ENCODE results near the gene CTDP1. TPM values are rescaled to one million over a fixed set of nuclear protein-coding genes. Genes with fewer than 3 reads are reported as not detected.
A peak's percentile ranks its signal among the peaks of the same experiment; 100 is the strongest.

CTDP1 gene
- total RNA-seq, 3 donors from 2014 or later: 28.6 to 37.4 (median 30.1) TPM

GRCh38 chr18:79702906-79703305 lies 23.3 kb downstream of the CTDP1 start:
- intact Hi-C loops (cut with DNase I, micrococcal nuclease): no loop called here
- no peak overlapping the region for H3K4me3 ChIP-seq
- peaks cover 17% of the 10 kb centered on the region for H3K4me1 ChIP-seq (ENCODE audit: low read depth)
- DNase-seq (no peak), ATAC-seq (no peak)
- no peaks in the 10 kb centered on the region for H3K9me3 ChIP-seq
- peaks cover 5% of the 10 kb centered on the region for H3K36me3 ChIP-seq (ENCODE audit: low read depth)
- TF ChIP-seq, protein P1, sequence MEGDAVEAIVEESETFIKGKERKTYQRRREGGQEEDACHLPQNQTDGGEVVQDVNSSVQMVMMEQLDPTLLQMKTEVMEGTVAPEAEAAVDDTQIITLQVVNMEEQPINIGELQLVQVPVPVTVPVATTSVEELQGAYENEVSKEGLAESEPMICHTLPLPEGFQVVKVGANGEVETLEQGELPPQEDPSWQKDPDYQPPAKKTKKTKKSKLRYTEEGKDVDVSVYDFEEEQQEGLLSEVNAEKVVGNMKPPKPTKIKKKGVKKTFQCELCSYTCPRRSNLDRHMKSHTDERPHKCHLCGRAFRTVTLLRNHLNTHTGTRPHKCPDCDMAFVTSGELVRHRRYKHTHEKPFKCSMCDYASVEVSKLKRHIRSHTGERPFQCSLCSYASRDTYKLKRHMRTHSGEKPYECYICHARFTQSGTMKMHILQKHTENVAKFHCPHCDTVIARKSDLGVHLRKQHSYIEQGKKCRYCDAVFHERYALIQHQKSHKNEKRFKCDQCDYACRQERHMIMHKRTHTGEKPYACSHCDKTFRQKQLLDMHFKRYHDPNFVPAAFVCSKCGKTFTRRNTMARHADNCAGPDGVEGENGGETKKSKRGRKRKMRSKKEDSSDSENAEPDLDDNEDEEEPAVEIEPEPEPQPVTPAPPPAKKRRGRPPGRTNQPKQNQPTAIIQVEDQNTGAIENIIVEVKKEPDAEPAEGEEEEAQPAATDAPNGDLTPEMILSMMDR (IDR thresholded peaks at IDR 0.05): no peak

DNA sequence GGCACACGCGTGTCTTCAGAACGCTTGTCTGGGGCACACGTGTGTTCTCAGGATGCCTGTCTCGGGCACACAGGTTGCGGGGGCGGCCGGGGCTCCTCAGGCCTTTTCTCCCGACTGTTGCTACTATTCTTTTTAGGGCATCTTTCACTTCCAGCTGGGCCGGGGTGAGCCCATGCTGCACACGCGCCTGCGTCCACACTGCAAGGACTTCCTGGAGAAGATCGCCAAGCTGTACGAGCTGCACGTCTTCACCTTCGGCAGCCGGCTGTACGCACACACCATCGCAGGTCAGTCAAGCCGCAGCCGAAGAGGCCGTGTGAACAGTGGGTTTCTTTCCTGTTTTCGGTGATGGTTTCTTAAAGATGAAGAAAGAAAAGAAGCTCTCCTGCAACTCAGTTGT lies 25.0 kb downstream of the CTDP1 start:
- H3K36me3 ChIP-seq (ENCODE audit: low read depth): no peaks in the 10 kb centered on the region
- TF ChIP-seq, protein P1 (IDR thresholded peaks at IDR 0.05): no peak
- ATAC-seq: no peak
- H3K4me1 ChIP-seq (ENCODE audit: low read depth): peaks cover 6% of the 10 kb centered on the region
- intact Hi-C loops (cut with DNase I, micrococcal nuclease): no loop called here
- no peaks in the 10 kb centered on the region for H3K9me3 ChIP-seq
- DNase-seq: no peak
- no peak overlapping the region for H3K4me3 ChIP-seq

DNA sequence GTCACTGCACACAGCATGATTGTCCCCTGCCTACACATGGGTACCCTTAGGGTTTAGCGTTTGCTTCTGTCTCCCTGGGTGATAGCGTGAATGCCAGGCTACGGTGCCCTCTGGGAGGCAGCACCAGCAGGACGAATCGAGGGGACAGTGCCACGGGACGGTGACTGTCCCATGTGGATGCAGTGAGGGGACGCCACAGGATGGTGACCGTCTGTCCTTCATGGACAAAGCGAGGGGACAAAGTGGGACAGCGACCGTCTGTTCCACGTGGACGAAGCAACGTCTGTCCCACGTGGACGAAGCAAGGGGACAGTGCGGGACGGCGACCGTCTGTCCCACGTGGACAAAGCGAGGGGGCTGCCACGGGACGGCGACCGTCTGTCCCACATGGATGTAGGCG lies 25.7 kb downstream of the CTDP1 start:
- ATAC-seq: peak; percentile 17
- no peaks in the 10 kb centered on the region for H3K36me3 ChIP-seq (ENCODE audit: low read depth)

DNA sequence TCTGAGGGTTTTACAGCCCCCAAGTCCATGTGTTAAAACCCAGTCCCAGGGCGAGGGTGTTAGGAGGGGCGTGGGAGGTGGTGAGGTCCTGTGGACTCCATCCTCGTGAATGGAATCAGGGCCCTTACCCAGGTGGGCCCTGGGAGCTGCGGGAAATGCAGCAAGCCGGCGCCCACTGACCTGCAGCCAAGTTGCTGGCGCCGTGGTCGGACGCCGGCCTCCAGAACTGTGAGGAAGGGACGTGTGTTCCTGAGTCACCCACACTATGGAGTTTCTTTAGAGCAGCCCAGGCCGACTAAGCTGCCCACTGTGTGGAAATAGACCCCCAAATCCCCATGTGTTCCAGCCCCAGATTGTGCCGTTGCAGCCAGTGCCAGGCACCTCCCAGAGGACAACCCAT lies 26.4 kb downstream of the CTDP1 start:
- no peak for ATAC-seq
- intact Hi-C loops (cut with DNase I, micrococcal nuclease): no loop called here
- DNase-seq: no peak
- Histone ChIP-seq H3K9me3 (no peaks in the 10 kb centered on the region), H3K36me3 (ENCODE audit: low read depth) (no peaks in the 10 kb centered on the region), H3K4me3 (no peak overlapping the region), H3K4me1 (ENCODE audit: low read depth) (no peaks in the 10 kb centered on the region)
- TF ChIP-seq, protein P1 (IDR thresholded peaks at IDR 0.05): no peak

More for the DNA sequence above, 25.7 kb downstream of the CTDP1 start:
- TF ChIP-seq, protein P1 (IDR thresholded peaks at IDR 0.05): no peak
- no peak for DNase-seq
- no peaks in the 10 kb centered on the region for H3K9me3 ChIP-seq
- H3K4me3 ChIP-seq: no peak overlapping the region
- intact Hi-C loops (cut with DNase I, micrococcal nuclease): no loop called here
- no peaks in the 10 kb centered on the region for H3K4me1 ChIP-seq (ENCODE audit: low read depth)

DNA sequence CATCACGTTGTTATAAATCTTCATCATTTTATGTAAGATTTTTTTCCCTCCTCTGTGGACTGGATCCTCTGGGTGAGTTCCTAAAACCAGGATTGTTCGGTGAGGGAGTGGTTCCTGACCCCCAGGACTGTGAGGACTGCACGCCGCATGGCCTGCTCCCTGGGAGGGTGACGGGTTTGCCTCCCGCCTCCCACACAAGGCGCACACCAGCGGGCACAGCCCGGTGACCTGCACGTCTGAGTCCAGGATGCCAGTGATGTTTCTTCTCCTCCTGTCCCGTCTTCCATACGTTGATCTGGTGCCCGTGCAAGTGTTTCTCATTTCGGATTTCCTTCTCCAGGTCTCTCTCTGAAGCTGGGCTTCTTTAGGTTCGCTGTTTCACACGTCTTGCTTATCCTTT lies 27.1 kb downstream of the CTDP1 start:
- no peaks in the 10 kb centered on the region for H3K36me3 ChIP-seq (ENCODE audit: low read depth)
- intact Hi-C loops (cut with DNase I, micrococcal nuclease): no loop called here
- DNase-seq: no peak

More for the DNA sequence above, 27.1 kb downstream of the CTDP1 start:
- no peaks in the 10 kb centered on the region for H3K9me3 ChIP-seq
- H3K4me3 ChIP-seq: no peak overlapping the region
- TF ChIP-seq, protein P1 (IDR thresholded peaks at IDR 0.05): no peak
- no peak for ATAC-seq
- H3K4me1 ChIP-seq (ENCODE audit: low read depth): no peaks in the 10 kb centered on the region

Measured in mucosa of descending colon (tissue), 3 donors.